IMR-90 (cell line): Measurements from ENCODE around the gene SSH2.

ENCODE experiments used
- BHLHE40 ChIP-seq: fragments of 150-350 bp; IDR thresholded peaks from 2 replicates; pipeline ENCODE4 v1.6.1; 2016; ENCODE audit warnings: mild to moderate bottlenecking, low read depth, low read length
- CHD1 ChIP-seq: IDR thresholded peaks from 2 replicates; pipeline ENCODE4 v1.6.1; 2012; ENCODE audit warnings: low read depth, low read length, improper control_type of control experiment
- MAFK ChIP-seq: IDR thresholded peaks from 2 replicates; pipeline ENCODE4 v1.6.1; 2012; ENCODE audit warnings: low read depth, low read length, improper control_type of control experiment
- MXI1 ChIP-seq: IDR thresholded peaks from 2 replicates; pipeline ENCODE4 v1.6.1; 2012; ENCODE audit warnings: low read depth, mild to moderate bottlenecking, low read length, moderate library complexity, borderline replicate concordance
- POLR2A ChIP-seq: IDR thresholded peaks from 2 replicates; pipeline ENCODE4 v1.6.1; 2012; ENCODE audit warnings: mild to moderate bottlenecking, low read depth, low read length
- RAD21 ChIP-seq: IDR thresholded peaks from 2 replicates; pipeline ENCODE4 v1.6.1; 2012; ENCODE audit warnings: low read length, improper control_type of control experiment
- RCOR1 ChIP-seq: IDR thresholded peaks from 2 replicates; pipeline ENCODE4 v1.6.1; 2012; ENCODE audit warnings: mild to moderate bottlenecking, low read length, improper control_type of control experiment; ENCODE audit not compliant: insufficient replicate concordance
- RFX5 ChIP-seq: IDR thresholded peaks from 2 replicates; pipeline ENCODE4 v1.8.0; 2012; ENCODE audit warnings: low read depth, mild to moderate bottlenecking, low read length, moderate library complexity
- SMC3 ChIP-seq: fragments of 150-350 bp; IDR thresholded peaks from 2 replicates; pipeline ENCODE4 v1.6.1; 2016; ENCODE audit warnings: low read depth, mild to moderate bottlenecking, antibody characterized with exemption, low read length, moderate library complexity
- TF ChIP-seq, protein P1 (sequence below): fragments of 150-350 bp; IDR thresholded peaks from 2 replicates; pipeline ENCODE4 v1.6.1; 2016; ENCODE audit warnings: low read depth, mild to moderate bottlenecking, low read length, moderate library complexity, borderline replicate concordance
- TF ChIP-seq, protein P2 (sequence below): conservative IDR thresholded peaks from 2 replicates; pipeline ENCODE4 v1.5.1; 2012; ENCODE audit warnings: mild to moderate bottlenecking, low read depth, low read length, improper control_type of control experiment
- TF ChIP-seq, protein P3 (sequence below): fragments of 150-350 bp; IDR thresholded peaks from 2 replicates; pipeline ENCODE4 v1.6.1; 2017; ENCODE audit warnings: mild to moderate bottlenecking, antibody characterized with exemption, low read length, low read depth

DNA sequence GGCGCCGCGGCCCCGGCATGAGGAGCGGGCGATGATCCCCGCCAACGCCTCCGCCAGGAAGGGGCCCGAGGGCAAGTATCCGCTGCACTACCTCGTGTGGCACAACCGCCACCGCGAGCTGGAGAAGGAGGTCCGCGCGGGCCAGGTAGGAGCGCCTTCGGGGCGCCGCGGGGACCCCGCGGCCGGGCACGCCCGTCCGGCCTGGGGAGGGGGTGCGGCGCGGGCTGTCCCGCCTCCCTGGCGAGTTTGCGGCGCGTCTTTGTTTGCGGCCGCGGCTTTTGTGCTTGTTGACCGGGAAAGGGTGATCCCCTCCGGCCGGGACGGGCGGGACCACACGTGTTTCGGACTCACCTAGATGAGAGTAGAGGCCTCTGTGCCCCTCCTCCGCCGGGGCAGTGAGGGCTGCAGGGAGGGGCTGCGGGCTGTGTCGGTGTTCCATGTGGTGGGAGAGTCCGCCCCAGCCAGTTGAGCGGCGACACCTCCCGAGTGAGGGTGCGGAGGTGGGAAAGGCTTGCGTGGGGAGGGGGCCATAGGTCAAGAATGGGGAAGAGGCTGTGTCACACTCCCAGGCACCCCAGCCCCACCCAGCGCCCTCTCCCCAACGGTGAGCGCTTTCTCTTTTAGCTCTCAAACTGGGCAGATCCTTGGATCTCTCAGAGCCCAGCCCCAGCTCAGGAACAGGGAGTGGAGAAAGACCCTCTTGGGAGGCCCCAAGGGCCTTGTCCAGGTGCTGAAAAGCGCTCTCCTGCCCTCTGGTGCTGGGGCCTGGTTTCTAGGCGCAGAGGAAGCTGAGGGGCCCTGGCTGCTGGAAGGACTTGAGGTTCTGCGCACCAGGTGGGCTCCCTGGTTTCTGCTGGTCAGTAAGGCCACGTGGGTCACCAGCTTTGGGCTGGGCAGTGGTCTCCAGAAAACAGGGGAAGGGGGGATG is 336.2 kb downstream of the SSH2 start:
- TF ChIP-seq RAD21, result no peak
- TF ChIP-seq RFX5, result no peak
- TF ChIP-seq, protein P1, sequence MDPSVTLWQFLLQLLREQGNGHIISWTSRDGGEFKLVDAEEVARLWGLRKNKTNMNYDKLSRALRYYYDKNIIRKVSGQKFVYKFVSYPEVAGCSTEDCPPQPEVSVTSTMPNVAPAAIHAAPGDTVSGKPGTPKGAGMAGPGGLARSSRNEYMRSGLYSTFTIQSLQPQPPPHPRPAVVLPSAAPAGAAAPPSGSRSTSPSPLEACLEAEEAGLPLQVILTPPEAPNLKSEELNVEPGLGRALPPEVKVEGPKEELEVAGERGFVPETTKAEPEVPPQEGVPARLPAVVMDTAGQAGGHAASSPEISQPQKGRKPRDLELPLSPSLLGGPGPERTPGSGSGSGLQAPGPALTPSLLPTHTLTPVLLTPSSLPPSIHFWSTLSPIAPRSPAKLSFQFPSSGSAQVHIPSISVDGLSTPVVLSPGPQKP, result no peak
- TF ChIP-seq, protein P2, sequence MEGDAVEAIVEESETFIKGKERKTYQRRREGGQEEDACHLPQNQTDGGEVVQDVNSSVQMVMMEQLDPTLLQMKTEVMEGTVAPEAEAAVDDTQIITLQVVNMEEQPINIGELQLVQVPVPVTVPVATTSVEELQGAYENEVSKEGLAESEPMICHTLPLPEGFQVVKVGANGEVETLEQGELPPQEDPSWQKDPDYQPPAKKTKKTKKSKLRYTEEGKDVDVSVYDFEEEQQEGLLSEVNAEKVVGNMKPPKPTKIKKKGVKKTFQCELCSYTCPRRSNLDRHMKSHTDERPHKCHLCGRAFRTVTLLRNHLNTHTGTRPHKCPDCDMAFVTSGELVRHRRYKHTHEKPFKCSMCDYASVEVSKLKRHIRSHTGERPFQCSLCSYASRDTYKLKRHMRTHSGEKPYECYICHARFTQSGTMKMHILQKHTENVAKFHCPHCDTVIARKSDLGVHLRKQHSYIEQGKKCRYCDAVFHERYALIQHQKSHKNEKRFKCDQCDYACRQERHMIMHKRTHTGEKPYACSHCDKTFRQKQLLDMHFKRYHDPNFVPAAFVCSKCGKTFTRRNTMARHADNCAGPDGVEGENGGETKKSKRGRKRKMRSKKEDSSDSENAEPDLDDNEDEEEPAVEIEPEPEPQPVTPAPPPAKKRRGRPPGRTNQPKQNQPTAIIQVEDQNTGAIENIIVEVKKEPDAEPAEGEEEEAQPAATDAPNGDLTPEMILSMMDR, result 0 out of 2 replicates have a peak, but pooled peaks have one; percentile 17
- TF ChIP-seq RCOR1, result no peak
- peak; percentile 76; the same call in 1 of the 2 replicates for TF ChIP-seq MXI1
- TF ChIP-seq SMC3, result no peak
- no peak for TF ChIP-seq CHD1
- TF ChIP-seq BHLHE40, result no peak
- TF ChIP-seq MAFK, result no peak
- no peak for TF ChIP-seq POLR2A
- TF ChIP-seq, protein P3, sequence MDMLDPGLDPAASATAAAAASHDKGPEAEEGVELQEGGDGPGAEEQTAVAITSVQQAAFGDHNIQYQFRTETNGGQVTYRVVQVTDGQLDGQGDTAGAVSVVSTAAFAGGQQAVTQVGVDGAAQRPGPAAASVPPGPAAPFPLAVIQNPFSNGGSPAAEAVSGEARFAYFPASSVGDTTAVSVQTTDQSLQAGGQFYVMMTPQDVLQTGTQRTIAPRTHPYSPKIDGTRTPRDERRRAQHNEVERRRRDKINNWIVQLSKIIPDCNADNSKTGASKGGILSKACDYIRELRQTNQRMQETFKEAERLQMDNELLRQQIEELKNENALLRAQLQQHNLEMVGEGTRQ, result no peak
